Mesodermal cell (in vitro differentiated cells): ENCODE measurements around the gene ZNF860.
"Not testable (repeated sequence)": the region's sequence is repeated elsewhere in the genome, so short reads cannot be mapped to it uniquely, and the experiment has no call there.

Experiments used
- H3K27ac ChIP-seq: 2 replicates; pipeline ENCODE4 v1.7.0; 2013; ENCODE audit warnings: mild to moderate bottlenecking, low read depth, low read length, moderate library complexity; ENCODE audit not compliant: severe bottlenecking
- H3K36me3 ChIP-seq: 2 replicates; pipeline ENCODE4 v1.7.1; 2013; ENCODE audit warnings: mild to moderate bottlenecking, low read length, moderate library complexity; ENCODE audit not compliant: control insufficient read depth, insufficient read depth
- H3K4me1 ChIP-seq: one replicate; pipeline ENCODE4 v1.7.1; 2013; ENCODE audit warnings: mild to moderate bottlenecking, low read length; ENCODE audit not compliant: insufficient read depth, control insufficient read depth, poor library complexity, severe bottlenecking
- H3K4me3 ChIP-seq: 2 replicates; pipeline ENCODE4 v1.7.0; 2013; ENCODE audit warnings: low read length, control low read depth, mild to moderate bottlenecking; ENCODE audit not compliant: insufficient read depth, poor library complexity, severe bottlenecking; ENCODE audit errors: extremely low read depth
- H3K9me3 ChIP-seq: 2 replicates; pipeline ENCODE4 v1.7.1; 2013; ENCODE audit warnings: mild to moderate bottlenecking, low read length, moderate library complexity; ENCODE audit not compliant: control insufficient read depth
- WGBS, 2 experiments: methylation state at CpG; one replicate each; pipeline ENCODE4 v1.1.5; 2013; ENCODE audit warnings: missing lambda C conversion rate in 2 of 2; ENCODE audit not compliant: insufficient coverage in 2 of 2; 5-methylcytosine and 5-hydroxymethylcytosine counted together

The ZNF860 gene

GRCh38 chr3:31976302-31976701 lies 5.2 kb upstream of the ZNF860 start:
- no peak overlapping the region for H3K27ac ChIP-seq
- H3K9me3 ChIP-seq = no peaks in the 10 kb centered on the region
- H3K4me3 ChIP-seq = no peak overlapping the region
- WGBS, 2 experiments = 78 to 83% methylated on average over 1 of the region's 2 CpGs
- H3K36me3 ChIP-seq = peaks cover 8% of the 10 kb centered on the region
- H3K4me1 ChIP-seq = peaks cover 13% of the 10 kb centered on the region

GRCh38 chr3:31977736-31978135 lies 3.8 kb upstream of the ZNF860 start:
- Histone ChIP-seq H3K4me3 (no peak overlapping the region), H3K9me3 (no peaks in the 10 kb centered on the region), H3K4me1 (peaks cover 13% of the 10 kb centered on the region), H3K27ac (no peak overlapping the region), H3K36me3 (peaks cover 8% of the 10 kb centered on the region)
- 89 to 90% methylated on average over 1 to 2 of the region's 2 CpGs for WGBS, 2 experiments

GRCh38 chr3:31978553-31978952 lies 3.0 kb upstream of the ZNF860 start:
- Histone ChIP-seq H3K4me3 (no peak overlapping the region), H3K4me1 (peaks cover 13% of the 10 kb centered on the region), H3K27ac (no peak overlapping the region), H3K36me3 (peaks cover 8% of the 10 kb centered on the region), H3K9me3 (no peaks in the 10 kb centered on the region)
- 100% methylated on average over 1 of the region's 4 CpGs; no CpG with 5 or more reads in 1 of the 2 experiments for WGBS, 2 experiments

GRCh38 chr3:31979001-31979697 lies 2.4 kb upstream of the ZNF860 start:
- Histone ChIP-seq H3K4me1 (peaks cover 13% of the 10 kb centered on the region), H3K36me3 (peaks cover 8% of the 10 kb centered on the region), H3K4me3 (peak overlapping the region; percentile 79), H3K9me3 (no peaks in the 10 kb centered on the region), H3K27ac (no peak overlapping the region)
- 90 to 100% methylated on average over 2 to 3 of the region's 5 CpGs for WGBS, 2 experiments

GRCh38 chr3:31980530-31981205 lies 882 bp upstream of the ZNF860 start:
- Histone ChIP-seq H3K36me3 (peaks cover 8% of the 10 kb centered on the region), H3K4me1 (peaks cover 9% of the 10 kb centered on the region), H3K9me3 (no peaks in the 10 kb centered on the region), H3K4me3 (peak overlapping the region; percentile 79), H3K27ac (peak overlapping the region; percentile 57)
- 0% methylated on average over 27 to 33 of the region's 66 CpGs for WGBS, 2 experiments

- no peaks in the 10 kb centered on the region for H3K9me3 ChIP-seq
- H3K36me3 ChIP-seq = no peaks in the 10 kb centered on the region
- H3K27ac ChIP-seq = no peak overlapping the region
- H3K4me1 ChIP-seq = peaks cover 4% of the 10 kb centered on the region
- WGBS, 2 experiments = 100% methylated on average over 2 of the region's 4 CpGs
- no peak overlapping the region for H3K4me3 ChIP-seq
These were observed 2.8 kb downstream of the ZNF860 start for GRCh38 chr3:31984321-31984720.

- Histone ChIP-seq H3K27ac (no peak overlapping the region), H3K9me3 (peaks cover 11% of the 10 kb centered on the region), H3K4me1 (no peaks in the 10 kb centered on the region), H3K36me3 (no peaks in the 10 kb centered on the region), H3K4me3 (no peak overlapping the region)
- 85 to 100% methylated on average over 1 to 2 of the region's 2 CpGs for WGBS, 2 experiments
These were observed 4.3 kb downstream of the ZNF860 start for GRCh38 chr3:31985831-31986230.

GRCh38 chr3:31988271-31988670 lies 6.7 kb downstream of the ZNF860 start:
- WGBS, 2 experiments = 100% methylated on average over 1 of the region's 1 CpG
- Histone ChIP-seq H3K36me3 (no peaks in the 10 kb centered on the region), H3K4me1 (no peaks in the 10 kb centered on the region), H3K27ac (no peak overlapping the region), H3K4me3 (no peak overlapping the region), H3K9me3 (peaks cover 13% of the 10 kb centered on the region)

- not testable (repeated sequence) for H3K36me3 ChIP-seq, H3K4me1 ChIP-seq, H3K27ac ChIP-seq, H3K4me3 ChIP-seq
- WGBS, 2 experiments = no CpG with 5 or more reads among the region's 6 CpGs
- H3K9me3 ChIP-seq = peaks cover 29% of the 10 kb centered on the region
These were observed 11.4 kb downstream of the ZNF860 start for GRCh38 chr3:31992995-31993394.

- no peaks in the 10 kb centered on the region for H3K4me1 ChIP-seq
- H3K9me3 ChIP-seq = peaks cover 29% of the 10 kb centered on the region
- WGBS, 2 experiments = no CpG with 5 or more reads among the region's 1 CpG
- H3K36me3 ChIP-seq = no peaks in the 10 kb centered on the region
- H3K4me3 ChIP-seq = no peak overlapping the region
- no peak overlapping the region for H3K27ac ChIP-seq
These were observed 12.3 kb downstream of the ZNF860 start for GRCh38 chr3:31993843-31994242.

GRCh38 chr3:31995026-31995425 lies 13.5 kb downstream of the ZNF860 start:
- H3K27ac ChIP-seq, H3K4me1 ChIP-seq, H3K4me3 ChIP-seq, H3K36me3 ChIP-seq: not testable (repeated sequence)
- peaks cover 24% of the 10 kb centered on the region for H3K9me3 ChIP-seq
- 93 to 98% methylated on average over 2 to 5 of the region's 5 CpGs for whole genome bisulfite sequencing, 2 experiments
